IgD-negative memory B cell (primary cell): ENCODE data around the gene BCHE. TPM values are rescaled to one million over a fixed set of nuclear protein-coding genes. Genes with fewer than 3 reads are reported as not detected.

Source experiments
- H3K27ac Mint-ChIP-seq, 3 donors: one replicate each; pipeline ENCODE4 v1.8.0; 2020 to 2022; ENCODE audit warnings: mild to moderate bottlenecking in 3 of 3, mixed read lengths in 3 of 3, moderate library complexity in 1 of 3
- H3K27me3 Mint-ChIP-seq: one replicate; pipeline ENCODE4 v1.8.0; 2021; ENCODE audit warnings: mixed read lengths
- H3K36me3 Mint-ChIP-seq: one replicate; pipeline ENCODE4 v1.8.0; 2020; ENCODE audit warnings: mild to moderate bottlenecking, mixed read lengths
- H3K4me1 Mint-ChIP-seq, 3 donors: one replicate each; pipeline ENCODE4 v1.8.0; 2020 to 2022; ENCODE audit warnings: mixed read lengths in 3 of 3, mild to moderate bottlenecking in 1 of 3
- H3K4me3 Mint-ChIP-seq, 4 donors: one replicate each; pipeline ENCODE4 v1.8.0; 2020 to 2022; ENCODE audit warnings: mild to moderate bottlenecking in 4 of 4, mixed read lengths in 4 of 4, moderate library complexity in 3 of 4
- H3K9me3 Mint-ChIP-seq, 3 donors: one replicate each; pipeline ENCODE4 v1.8.0; 2020 to 2021; ENCODE audit warnings: mixed read lengths in 3 of 3, mild to moderate bottlenecking in 1 of 3
- polyA plus RNA-seq: library from polyadenylated mRNA; unstranded; fragments of 300-500 nt; fragmentation: Illumina TruSeq; gene quantifications from one replicate; pipeline ENCODE4 v1.2.3, GENCODE V29; 2021

BCHE gene
- polyA plus RNA-seq, 1 donor from 2014 or later = not detected

DNA sequence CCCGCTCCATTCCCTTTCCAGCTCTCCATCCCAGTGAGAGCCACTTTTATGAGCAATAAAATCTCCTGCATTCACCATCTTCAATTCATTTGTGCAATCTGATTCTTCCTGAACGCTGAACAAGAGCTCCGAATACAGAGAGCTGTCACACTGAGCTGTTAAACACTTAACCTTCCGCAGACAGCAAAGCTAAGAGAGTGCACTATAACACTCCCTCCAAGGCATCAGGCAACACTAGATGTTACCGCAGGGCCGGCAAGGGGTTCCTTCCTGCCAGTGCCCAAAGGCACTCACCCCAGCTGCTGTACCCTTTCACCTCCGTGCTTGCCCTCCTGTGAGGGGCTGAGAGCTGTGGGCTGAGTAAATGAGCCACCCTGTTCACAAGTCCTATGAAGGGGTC lies 85.6 kb downstream of the BCHE start:
- peaks cover 0 to 12% (median 3%) of the 10 kb centered on the region in 3 donors for H3K9me3 Mint-ChIP-seq
- H3K4me1 Mint-ChIP-seq = no peaks in the 10 kb centered on the region
- H3K27me3 Mint-ChIP-seq = no peaks in the 10 kb centered on the region
- H3K27ac Mint-ChIP-seq = no peak overlapping the region
- no peaks in the 10 kb centered on the region for H3K36me3 Mint-ChIP-seq
- H3K4me3 Mint-ChIP-seq = no peak overlapping the region

GRCh38 chr3:165749821-165750220 lies 87.4 kb downstream of the BCHE start:
- Mint-ChIP-seq H3K27ac (no peak overlapping the region), H3K27me3 (no peaks in the 10 kb centered on the region), H3K4me3 (no peak overlapping the region), H3K36me3 (no peaks in the 10 kb centered on the region), H3K9me3 (peaks cover 0 to 5% (median 3%) of the 10 kb centered on the region in 3 donors), H3K4me1 (no peaks in the 10 kb centered on the region)

DNA sequence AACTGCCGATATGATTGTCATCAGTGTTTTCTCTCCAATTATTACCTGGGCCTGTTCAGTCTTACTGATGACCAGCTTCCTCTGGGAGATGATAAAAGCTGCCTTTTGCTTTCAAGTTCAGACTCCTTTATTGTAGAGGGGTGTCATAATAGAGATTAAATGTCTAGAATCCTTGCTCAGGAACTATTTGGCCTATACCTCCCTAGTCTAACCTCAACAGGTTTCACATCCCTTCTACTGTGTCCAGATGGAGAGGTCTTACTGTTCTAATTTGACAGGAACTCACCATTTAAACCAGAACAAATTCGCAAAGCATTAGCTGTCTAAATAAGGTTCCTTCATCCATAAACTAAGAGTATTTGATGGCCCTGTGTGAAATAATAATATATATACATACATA lies 88.0 kb downstream of the BCHE start:
- no peaks in the 10 kb centered on the region for H3K27me3 Mint-ChIP-seq
- peaks cover 0 to 5% (median 3%) of the 10 kb centered on the region in 3 donors for H3K9me3 Mint-ChIP-seq
- H3K27ac Mint-ChIP-seq = no peak overlapping the region
- no peaks in the 10 kb centered on the region for H3K36me3 Mint-ChIP-seq
- no peaks in the 10 kb centered on the region for H3K4me1 Mint-ChIP-seq
- H3K4me3 Mint-ChIP-seq = no peak overlapping the region

DNA sequence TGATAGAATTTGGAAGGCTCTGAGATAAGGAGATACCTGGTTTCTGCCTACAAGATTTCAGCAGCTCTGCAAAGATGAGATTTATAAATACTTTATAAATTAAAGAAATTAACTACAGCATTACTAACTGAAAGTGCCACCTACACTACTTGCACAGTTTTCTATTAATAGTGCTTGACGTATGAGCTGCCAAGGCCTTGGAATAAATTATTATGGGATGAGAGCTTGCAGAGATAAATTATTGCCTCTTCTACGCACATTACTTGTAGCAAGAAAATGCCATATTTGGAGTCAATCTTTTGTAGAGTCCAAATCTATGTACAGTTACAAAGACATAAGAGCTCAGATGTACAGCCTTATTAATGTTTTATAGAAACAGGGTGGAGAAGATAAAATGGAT lies 89.1 kb downstream of the BCHE start:
- no peaks in the 10 kb centered on the region for H3K36me3 Mint-ChIP-seq
- no peak overlapping the region for H3K4me3 Mint-ChIP-seq
- no peaks in the 10 kb centered on the region for H3K4me1 Mint-ChIP-seq
- no peaks in the 10 kb centered on the region for H3K27me3 Mint-ChIP-seq
- no peak overlapping the region for H3K27ac Mint-ChIP-seq
- peaks cover 0 to 5% (median 3%) of the 10 kb centered on the region in 3 donors for H3K9me3 Mint-ChIP-seq

- Mint-ChIP-seq H3K36me3 (no peaks in the 10 kb centered on the region), H3K4me1 (no peaks in the 10 kb centered on the region), H3K4me3 (no peak overlapping the region), H3K27me3 (no peaks in the 10 kb centered on the region), H3K27ac (no peak overlapping the region), H3K9me3 (peaks cover 0 to 6% (median 5%) of the 10 kb centered on the region in 3 donors)
These were observed 90.3 kb downstream of the BCHE start for GRCh38 chr3:165746874-165747273.

DNA sequence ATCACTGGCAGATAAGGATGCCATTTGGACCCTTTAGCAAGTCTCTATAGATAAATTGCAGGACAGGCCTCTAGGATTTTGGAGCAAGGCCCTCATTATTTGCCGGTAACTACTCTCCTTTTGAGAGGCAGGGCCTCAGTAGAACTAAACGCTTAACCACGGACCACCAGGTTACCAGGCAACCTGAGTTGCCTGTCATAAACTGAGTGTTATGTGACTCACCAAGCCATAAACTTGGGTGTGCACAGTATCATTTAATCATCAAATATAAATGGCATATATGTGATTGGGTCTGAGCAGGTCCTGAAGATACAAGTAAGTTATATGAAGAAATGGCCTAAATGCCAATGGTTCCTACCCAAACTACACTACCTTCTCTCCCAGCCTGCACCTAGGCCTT lies 93.2 kb downstream of the BCHE start:
- no peaks in the 10 kb centered on the region for H3K36me3 Mint-ChIP-seq
- peaks cover 0 to 3% (median 0%) of the 10 kb centered on the region in 3 donors for H3K9me3 Mint-ChIP-seq
- H3K27ac Mint-ChIP-seq = no peak overlapping the region
- H3K4me1 Mint-ChIP-seq = no peaks in the 10 kb centered on the region
- H3K27me3 Mint-ChIP-seq = no peaks in the 10 kb centered on the region
- H3K4me3 Mint-ChIP-seq = no peak overlapping the region

DNA sequence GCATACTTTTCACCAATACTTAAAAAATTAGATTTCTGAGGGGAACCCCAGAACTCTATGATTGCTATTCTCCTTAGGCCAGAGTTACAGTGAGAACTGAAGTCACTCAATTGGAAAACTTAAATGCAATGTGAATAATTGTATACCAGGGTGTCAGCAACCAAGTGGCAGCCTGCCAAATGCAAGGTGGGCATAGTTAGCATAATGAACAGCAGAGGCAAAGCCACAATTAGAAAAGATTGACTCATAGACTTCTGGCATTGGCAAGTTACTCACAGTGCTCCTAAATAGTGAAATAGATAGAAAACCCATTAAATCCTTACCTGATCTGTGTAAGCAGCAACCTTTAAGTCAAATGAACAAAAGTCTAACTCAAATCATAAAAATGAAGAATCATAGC lies 94.9 kb downstream of the BCHE start:
- peaks cover 0 to 5% (median 3%) of the 10 kb centered on the region in 3 donors for H3K9me3 Mint-ChIP-seq
- no peak overlapping the region for H3K4me3 Mint-ChIP-seq
- H3K36me3 Mint-ChIP-seq = no peaks in the 10 kb centered on the region
- no peak overlapping the region for H3K27ac Mint-ChIP-seq
- H3K27me3 Mint-ChIP-seq = no peaks in the 10 kb centered on the region
- H3K4me1 Mint-ChIP-seq = no peaks in the 10 kb centered on the region

- H3K36me3 Mint-ChIP-seq = no peaks in the 10 kb centered on the region
- H3K9me3 Mint-ChIP-seq = peaks cover 0 to 1% (median 0%) of the 10 kb centered on the region in 3 donors
These were observed 107.5 kb downstream of the BCHE start for GRCh38 chr3:165729756-165730155.

DNA sequence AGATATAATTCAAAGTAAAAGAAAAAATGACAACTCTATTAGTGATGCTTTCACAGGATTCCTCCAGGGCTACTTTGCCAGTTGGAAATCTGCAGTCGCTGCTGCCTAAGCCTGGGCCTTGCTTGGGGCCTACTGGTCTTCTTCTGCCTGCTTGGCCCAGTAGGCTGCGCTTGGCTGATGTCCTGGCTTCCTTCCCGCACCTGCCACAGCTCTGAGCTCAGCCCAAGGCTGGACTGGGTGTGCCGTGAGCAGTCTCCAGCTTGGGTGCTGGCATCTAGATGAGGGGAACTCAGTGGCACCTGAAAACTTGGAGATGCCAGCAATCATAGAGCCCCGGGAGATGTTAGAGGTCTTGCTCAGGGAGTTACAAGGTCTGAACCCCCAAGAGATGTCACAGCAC lies 108.3 kb downstream of the BCHE start:
- Mint-ChIP-seq H3K36me3 (no peaks in the 10 kb centered on the region), H3K9me3 (peaks cover 0 to 1% (median 0%) of the 10 kb centered on the region in 3 donors), H3K27ac (no peak overlapping the region), H3K4me3 (no peak overlapping the region), H3K4me1 (no peaks in the 10 kb centered on the region), H3K27me3 (no peaks in the 10 kb centered on the region)

More at GRCh38 chr3:165729756-165730155, 107.5 kb downstream of the BCHE start:
- H3K4me1 Mint-ChIP-seq = no peaks in the 10 kb centered on the region
- no peak overlapping the region for H3K4me3 Mint-ChIP-seq
- H3K27ac Mint-ChIP-seq = no peak overlapping the region
- no peaks in the 10 kb centered on the region for H3K27me3 Mint-ChIP-seq

DNA sequence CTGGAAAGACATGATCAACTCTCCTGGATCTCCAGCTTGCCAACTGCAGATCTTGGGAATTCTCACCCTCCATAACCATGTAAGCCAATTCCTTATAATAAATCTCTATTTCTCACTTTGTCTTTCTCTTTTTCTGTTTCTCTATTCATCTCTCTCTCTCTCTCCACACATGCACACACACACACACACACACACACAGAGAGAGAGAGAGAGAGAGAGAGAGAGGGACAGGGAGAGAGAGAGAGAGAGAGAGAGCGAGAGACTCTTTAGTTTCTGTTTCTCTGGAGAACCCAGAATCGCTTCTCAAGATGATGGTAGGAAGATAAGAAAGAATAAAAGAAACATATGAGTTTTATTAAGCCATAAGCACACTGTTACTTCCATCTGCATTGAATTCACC lies 111.9 kb downstream of the BCHE start:
- no peak overlapping the region for H3K27ac Mint-ChIP-seq
- H3K4me3 Mint-ChIP-seq = peak overlapping the region in 1 of 4 donors; percentile 9
- H3K9me3 Mint-ChIP-seq = peaks cover 0 to 4% (median 0%) of the 10 kb centered on the region in 3 donors
- H3K4me1 Mint-ChIP-seq = no peaks in the 10 kb centered on the region
- no peaks in the 10 kb centered on the region for H3K36me3 Mint-ChIP-seq
- no peaks in the 10 kb centered on the region for H3K27me3 Mint-ChIP-seq
